ENCODE measurements around the gene ABL1.

ABL1 gene

DNA sequence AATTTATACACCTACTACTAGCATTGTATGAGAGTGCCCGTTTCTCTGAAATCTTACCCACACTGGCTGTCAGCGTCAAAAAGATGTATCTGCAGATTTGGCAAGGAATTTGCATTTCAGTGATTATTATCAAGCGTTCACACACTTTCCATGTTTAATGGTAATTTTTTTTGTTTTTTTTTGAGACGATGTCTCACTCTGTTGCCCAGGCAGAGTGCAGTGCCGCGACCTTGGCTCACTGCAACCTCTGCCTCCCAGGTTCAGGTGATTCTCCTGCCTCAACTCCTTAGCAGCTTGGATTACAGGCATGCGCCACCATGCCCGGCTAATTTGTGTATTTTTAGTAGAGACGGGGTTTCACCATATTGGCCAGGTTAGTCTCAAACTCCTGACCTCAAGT is 14.3 kb downstream of the ABL1 start:
- DNase-seq (ENCODE audit: low read depth in 2 of 2), result no peak

DNA sequence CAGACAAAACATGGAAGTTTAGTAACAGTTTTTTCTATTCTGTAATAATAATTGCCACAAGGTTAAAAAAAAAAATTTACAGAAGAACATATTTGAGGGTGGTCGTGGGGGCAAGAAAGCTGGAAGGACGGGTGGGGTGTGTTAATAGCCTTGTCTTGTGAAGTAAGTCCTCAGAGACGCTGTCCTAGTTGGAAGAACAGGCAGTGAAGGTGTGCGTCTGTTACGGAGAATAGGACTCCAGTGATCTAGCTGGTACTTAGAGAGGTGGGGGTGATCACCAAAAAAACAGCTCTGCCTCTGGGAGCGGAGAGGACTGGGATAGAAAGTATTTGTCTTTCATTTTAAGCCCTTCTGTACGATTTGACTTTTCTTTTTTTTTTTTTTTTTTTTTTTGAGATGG is 17.7 kb downstream of the ABL1 start:
- no peak for DNase-seq (ENCODE audit: low read depth in 2 of 2)

DNA sequence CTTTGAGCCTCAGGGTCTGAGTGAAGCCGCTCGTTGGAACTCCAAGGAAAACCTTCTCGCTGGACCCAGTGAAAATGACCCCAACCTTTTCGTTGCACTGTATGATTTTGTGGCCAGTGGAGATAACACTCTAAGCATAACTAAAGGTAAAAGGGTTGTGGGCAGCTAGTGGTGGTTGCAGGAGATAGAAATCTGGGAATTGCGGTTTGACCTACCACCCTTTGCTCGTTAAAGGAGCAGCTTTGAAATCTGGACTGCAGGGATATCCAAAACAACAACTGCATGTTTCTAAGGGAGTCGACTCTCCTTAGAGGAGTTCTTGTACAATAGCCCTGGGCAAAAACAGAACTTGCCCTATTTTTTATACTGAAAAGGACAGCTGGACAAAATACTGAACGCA is 19.0 kb downstream of the ABL1 start:
- no peak for DNase-seq (ENCODE audit: low read depth in 2 of 2)

DNA sequence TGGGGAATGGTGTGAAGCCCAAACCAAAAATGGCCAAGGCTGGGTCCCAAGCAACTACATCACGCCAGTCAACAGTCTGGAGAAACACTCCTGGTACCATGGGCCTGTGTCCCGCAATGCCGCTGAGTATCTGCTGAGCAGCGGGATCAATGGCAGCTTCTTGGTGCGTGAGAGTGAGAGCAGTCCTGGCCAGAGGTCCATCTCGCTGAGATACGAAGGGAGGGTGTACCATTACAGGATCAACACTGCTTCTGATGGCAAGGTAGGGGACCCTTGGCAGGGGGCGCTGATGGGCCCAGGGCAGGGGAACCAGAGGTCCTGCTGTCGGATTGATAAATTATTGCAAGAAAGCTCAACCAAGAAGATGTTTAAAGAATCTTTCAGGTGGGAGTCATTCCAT is 19.8 kb downstream of the ABL1 start:
- DNase-seq (ENCODE audit: low read depth in 2 of 2), result no peak

DNA sequence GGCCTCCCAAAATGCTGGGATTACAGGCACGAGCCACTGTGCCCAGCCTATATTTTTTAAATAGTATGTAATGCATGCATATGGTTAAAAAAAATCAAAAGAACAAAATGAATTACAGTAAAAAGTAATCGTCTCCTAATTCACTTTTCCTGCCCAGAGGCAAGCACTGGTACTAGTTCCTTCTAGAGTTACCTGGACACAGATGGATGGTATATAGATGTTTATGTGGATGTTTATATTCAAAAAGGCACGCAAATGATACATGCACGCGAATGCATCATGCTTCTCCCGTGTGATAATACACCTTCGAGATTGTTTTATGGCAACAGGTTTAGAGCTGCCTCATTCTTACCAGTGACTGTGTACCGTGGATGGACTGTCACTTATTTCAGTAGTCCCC is 21.4 kb downstream of the ABL1 start:
- DNase-seq (ENCODE audit: low read depth in 2 of 2), result no peak

DNA sequence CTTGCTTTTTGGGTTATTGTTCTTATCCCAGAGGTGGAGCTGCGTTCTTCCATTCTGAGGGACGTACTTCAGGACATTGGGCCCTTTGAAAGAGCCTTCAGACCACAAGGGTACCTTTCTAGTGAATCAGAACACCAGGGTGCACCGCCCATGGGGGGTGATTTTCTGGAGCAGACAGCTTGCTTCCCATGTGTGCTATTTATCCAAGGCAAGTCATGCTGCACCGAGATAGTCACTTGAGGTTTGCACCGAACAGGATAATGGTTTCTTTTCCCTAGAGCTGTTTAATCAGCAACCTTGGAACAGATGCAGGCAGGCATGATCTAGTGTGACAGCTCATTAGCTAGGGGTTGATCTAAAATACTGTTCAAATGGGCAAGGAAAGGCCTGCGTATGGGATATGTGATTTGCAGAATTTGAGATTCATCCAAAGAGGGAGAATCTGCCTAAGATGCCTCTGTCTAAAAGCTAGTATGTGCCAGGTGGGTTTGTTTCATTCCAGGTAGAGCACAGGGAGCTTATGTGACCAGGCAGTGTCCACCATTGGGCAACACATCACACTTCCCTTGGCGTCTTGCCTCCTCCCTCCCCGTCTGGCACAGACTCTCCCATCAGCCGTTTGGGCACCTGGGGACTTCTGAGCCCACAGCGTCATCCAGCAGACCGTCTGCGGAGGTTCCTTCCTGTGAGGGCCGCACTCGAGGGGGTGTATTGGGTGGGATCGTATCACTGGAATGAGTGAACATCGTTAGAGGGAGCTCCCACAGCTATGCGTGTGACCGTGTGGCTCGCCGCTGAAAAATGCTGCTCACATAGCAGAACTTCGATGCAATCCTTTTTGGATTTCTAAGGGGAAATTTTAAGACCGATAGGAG is 23.0 kb downstream of the ABL1 start:
- no peak for DNase-seq (ENCODE audit: low read depth in 2 of 2)

DNA sequence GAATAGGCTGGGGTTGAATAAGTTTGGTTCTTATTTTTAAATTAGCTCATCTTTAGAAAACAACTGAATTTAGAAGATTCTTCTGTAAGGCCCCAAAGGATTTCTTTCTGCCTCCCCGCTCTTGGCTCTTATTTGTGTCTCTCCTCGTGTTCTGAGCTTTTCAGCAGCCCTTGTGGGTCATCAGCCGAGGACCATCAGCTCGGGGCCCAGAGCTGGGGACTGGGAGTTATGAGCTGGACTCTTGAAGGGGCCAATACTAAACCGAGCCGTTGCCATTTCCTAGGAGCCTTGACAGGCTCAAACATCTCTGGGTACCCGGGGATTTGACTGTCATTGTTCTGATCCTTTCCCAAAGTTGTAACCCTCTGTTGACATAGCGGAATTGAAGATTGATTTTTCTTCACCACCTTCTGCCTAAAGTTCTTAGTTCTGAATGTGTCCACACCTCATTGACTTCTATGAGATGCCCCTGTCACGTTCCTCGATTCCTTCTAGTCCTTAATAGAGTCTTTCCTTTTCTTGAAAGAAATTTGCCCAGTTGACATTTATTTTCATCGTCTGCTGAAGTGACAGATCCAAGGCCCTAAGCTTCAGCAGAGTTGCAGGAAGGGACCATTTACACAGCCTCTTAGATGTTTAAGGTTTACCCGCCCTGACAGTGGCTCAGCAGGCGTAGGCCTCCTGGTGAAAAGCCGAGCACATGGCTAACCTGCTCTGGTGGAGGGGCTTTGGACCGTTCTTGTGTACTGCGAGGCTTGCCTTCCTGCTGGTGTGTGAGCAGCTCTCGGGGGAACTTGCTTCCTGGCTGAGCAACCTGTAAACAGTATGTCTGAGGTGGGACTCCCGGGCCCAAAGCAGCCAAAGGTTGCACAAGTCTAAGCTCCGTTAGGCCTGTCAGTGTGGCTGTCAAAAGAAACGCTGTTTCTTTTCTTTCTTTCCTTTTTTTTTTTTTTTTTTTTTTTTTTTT is 24.0 kb downstream of the ABL1 start:
- no peak for DNase-seq (ENCODE audit: low read depth in 2 of 2)

DNA sequence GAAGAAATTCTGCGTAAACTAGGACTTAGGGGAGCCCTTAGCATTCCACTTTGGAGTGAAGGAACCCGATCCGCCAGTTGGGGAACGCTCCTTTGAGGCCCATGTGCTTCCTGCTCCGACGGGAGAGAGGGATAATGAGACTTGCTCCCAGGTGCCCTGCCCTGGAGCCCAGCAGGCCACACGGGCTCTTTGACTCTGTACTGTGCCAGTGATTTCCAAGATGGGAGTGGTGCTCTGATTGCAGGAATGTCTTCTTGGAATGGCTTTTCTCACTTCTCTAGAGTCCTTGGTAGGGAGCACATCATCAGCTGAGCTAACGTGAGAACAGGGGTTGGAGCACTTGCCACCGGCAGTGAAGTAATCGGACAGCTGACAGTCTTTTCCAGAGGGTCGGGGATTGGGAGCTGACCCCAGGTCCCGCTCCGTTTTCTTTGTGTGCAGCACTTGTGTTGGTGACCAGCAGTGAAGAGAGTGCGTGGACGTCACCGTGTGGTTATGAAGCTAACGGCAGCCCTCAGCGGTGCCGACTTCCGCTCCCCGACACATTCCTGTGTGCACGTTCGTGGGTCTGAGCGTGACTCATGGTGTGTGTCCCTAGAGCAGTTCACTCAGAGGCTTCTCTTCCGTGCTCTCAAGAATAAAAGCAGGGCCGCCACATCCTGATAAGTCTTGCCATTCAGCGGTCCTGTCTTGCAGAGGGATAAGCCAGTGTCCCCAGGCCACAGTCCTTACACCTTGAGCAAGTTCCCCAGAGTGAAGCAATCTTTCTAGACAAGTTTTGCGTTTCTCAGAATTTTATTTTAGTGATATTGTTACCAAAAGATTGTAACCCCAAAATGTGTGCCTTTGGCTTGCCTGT is 25.6 kb downstream of the ABL1 start:
- DNase-seq (ENCODE audit: low read depth in 2 of 2), result no peak

DNA sequence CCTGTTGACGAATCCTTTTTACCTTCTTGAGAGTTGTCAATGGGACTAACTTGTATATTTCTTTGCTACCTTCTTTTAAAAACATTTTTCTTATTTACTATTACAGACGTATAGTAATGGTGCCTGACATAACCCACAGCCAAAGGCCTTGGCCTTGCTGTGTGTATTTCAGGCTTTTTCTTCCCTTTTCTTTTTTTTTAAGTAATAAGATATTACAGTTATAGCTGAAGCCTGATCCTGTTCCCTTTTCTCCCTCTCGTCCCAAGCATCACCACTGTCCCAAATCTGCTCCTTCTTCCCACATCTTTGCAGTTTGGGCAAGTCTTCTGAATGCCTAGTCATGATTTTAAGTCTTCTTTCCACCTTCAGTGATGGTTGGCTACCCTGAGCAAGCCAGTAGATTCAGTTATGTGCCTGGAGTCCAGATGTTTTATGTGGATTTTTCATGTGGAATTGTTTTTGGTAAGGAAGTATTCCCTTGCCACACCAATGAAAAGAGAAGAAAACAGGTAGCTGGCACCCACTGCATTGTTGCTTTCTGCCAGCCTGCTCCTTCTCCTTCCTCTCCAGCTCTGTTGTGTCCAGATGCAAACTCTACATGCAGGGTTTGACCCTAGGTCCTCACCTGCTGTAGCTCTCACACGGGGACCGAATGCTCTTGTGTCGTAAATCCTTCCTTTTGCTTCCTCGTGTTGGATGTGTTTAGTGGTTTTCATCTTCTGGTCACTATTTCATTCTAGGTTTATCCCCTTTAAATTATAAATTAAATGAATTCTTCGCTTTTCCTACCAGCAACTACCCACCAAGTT is 26.5 kb downstream of the ABL1 start:
- DNase-seq (ENCODE audit: low read depth in 2 of 2), result no peak

DNA sequence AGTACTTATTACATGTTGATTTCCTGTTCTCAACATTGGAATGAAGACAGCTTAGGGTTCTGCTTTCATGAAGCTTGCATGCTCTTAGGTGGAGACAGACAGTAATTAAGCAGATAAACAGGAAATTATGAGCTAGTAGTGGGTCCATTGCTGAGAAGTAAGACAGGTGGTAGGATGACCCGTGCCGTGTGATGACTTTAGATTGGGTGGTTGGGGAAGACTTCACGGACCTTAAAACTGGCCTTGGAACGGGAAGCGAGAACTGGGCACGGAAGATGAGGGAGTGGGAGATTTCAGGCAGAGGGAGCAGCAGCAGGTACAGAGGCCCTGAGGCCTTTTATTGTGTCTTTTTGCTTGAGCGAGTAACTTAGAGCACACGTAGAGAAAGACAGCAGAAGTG is 27.2 kb downstream of the ABL1 start:
- DNase-seq (ENCODE audit: low read depth in 2 of 2), result no peak

DNA sequence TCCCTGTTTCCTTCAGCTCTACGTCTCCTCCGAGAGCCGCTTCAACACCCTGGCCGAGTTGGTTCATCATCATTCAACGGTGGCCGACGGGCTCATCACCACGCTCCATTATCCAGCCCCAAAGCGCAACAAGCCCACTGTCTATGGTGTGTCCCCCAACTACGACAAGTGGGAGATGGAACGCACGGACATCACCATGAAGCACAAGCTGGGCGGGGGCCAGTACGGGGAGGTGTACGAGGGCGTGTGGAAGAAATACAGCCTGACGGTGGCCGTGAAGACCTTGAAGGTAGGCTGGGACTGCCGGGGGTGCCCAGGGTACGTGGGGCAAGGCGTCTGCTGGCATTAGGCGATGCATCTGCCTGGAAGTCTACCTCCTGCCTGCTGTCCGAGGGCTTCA is 27.7 kb downstream of the ABL1 start:
- no peak for DNase-seq (ENCODE audit: low read depth in 2 of 2)

DNA sequence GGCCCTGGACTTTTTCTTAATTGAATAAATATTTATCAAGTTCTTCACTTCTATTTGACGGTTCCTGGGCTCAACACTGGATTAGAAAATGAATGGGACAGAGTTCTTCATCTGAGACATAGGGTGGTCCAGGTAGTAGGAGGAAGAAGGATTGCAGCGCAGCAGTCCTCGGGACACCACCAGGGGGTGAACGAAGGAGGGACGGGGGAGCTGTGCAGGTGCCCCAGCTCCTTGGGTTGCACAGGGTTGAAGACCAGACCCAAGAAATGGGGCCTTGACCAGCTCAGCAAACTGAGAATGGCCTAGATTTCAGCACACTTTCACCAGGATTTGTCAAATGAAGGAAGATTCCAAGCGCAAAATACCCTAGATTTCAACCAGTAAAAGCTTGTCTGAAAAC is 29.5 kb downstream of the ABL1 start:
- DNase-seq (ENCODE audit: low read depth in 2 of 2), result no peak

DNA sequence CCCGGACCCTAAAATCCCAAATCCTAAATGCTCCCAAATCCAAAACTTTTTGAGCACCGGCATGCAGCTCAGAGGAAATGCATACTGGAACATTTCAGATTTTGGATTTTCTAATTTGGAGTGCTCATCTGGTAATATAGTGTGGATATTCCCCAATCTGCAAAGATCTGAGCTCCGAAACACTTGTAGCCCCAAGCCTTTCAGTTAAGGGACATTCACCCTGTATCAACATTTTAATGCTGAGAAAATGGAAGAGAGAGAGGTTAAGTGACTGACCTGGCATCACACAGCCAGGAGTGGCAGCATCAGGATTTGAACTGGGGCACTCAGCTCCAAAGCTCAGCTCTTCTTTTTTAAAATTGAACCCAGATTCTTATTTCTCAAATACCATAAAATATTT is 30.9 kb downstream of the ABL1 start:
- DNase-seq (ENCODE audit: low read depth in 2 of 2), result no peak

DNA sequence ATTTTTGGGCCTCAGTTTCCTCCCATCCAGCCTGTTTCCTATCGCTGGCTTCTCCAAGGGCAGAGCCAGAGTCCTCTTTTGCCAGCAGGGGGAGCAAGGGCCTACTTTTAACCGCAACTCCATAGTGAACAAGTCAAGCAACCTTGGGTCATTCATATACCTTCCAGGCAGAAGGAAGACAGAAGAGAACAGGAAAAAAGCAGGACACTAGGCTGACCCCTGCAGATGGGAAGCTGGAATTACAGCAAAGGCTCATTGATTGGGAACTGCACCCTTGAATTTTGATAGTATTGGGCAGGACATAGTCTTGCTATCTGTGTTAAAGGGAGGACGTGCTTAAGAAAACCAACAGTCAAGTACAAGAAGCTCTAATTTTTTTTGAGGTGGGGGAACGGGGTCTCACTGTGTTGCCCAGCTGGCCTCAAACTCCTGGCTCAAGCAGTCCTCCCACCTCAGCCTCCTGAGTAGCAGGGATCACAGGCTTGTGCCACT is 31.5 kb downstream of the ABL1 start:
- DNase-seq (ENCODE audit: low read depth in 2 of 2), result peak; percentile 29 to 56

DNA sequence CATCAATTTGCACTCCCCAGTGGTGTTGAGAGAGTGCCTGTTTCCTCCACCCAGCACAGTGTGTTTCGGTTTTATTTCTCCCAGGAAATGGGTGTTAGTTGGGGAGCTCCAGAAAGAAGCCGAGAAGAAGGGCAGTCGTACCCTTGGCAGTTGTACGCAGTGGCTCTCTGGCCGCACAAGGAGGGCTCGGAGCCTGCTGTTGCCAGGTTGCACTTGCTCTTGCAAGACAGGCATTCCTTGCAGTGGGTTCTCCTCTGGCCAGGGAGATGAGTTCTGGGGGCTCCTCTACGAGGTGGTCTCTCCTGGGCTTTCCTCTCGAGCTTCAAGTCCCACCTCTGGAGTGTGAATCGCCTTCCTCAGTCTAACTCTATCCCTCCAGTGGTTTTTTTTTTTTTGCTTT is 32.5 kb downstream of the ABL1 start:
- DNase-seq (ENCODE audit: low read depth in 2 of 2), result no peak

DNA sequence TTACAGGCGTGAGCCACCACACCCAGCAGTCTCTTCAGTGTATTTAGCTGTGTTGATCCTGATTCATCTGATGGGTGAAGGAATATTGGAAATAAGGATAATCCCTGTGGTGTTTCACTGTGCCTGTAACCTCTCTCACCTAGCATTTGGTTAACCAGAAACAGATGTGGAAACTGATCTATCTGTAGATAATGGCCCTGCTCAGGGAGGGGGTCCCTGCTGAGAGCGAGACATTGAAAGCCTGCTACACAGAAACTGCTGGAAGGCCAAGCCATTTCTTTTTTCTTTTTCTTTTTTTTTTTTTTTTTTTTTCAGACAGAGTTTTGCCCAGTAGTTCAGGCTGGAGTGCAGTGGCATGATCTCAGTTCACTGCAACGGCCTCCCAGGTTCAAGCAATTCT is 33.2 kb downstream of the ABL1 start:
- DNase-seq (ENCODE audit: low read depth in 2 of 2), result no peak

DNA sequence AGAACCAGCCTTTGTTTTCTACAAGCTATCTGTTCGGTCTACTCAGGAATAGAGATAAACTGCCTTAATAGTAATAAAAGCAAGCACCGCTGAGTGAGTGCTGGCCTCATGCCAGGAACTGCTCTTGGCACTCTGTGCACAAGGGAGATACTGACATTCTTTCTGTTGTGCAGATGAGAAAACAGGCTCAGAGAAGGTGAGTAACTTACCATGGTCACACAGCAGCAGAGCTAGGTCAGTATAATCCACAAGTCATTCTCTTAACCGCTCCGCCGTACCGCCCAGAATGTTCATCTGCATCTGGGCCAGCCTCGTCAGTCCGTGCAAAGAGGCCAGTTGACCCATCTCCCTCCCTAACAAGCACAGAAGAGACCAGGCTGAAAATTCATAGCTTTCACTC is 34.2 kb downstream of the ABL1 start:
- no peak for DNase-seq (ENCODE audit: low read depth in 2 of 2)

DNA sequence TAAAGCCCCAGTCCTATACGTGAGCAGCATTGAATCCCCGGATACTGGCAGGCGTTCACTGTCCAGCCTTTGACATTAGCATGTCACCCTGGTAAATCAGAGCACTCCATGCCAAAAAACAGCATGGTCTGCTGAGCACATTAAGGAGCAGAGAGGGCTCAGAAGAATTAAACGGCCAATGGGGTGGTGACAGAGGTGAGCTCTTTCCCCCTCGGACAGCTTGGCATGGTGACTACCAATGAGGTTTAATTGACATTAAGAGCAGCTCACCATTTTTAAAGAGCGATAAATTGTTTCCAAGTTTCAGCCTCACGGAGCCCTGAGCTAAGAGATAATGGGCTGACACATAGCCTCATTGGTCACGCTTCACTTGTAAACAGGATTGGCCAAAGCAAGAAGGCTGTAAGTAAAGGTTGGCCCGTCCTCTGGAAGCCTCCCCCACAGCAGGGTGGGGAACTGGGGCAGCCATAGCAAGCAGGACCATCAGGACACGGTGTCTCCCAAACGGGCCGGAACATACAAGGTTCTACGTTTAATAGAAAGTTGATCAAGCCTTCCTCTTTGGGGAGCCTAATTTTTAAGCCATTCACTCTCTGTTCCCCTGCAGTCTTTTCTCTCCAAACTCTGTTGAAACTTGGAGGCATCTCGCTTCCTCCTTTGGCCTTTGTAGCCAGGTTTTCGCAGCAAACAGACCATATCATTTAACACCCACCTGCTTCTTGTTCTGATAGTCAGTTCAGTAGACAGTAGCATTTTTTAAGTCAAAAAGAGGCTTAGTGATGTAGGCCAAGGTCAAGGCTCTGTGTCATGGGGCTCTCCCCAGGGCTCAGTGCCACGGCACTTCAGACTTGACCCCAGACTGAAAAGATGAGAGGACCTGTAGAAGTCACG is 35.7 kb downstream of the ABL1 start:
- no peak for DNase-seq (ENCODE audit: low read depth in 2 of 2)

DNA sequence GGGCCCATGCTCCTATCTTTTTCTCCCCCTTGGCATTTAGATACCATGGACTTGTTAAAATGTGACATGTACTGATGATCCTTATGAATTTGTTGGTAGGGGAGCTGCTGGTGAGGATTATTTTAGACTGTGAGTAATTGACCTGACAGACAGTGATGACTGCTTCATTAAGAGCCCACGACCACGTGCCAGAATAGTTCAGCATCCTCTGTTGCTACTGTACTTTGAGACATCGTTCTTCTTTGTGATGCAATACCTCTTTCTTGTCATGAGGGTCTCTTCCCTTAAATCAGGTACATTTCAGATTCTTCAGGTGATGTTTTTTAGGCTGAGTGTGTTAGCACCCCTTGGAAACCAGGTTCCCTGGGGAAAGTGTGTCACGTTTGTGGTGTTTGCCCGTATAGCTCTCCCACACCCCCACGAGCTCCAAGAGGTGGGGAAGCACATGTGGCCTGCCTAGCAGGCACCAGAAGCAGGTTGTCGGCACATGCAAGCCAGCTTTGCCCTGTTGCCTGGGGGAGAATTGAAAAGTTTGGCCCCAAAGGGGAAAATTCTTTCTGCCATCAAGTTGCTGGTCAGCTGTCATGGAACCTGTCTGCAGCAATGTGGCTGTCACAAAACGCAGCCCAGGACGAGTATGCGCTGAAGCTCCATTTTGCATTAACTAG is 36.5 kb downstream of the ABL1 start:
- DNase-seq (ENCODE audit: low read depth in 2 of 2), result no peak

Data from stimulated activated CD4-positive, alpha-beta T cell treated with anti-CD3 and anti-CD28 coated beads, Interleukin-12 subunit alpha, Interleukin-12 subunit beta, amount 100 ng/mL, for 24 hours (primary cell).